Tibial artery (tissue), 4 donors: Measurements from ENCODE around the gene MCL1.

Source experiments
- DNase-seq, 2 donors: peaks; one replicate each; pipeline ENCODE4 v3.0.0-alpha.2; 2019
- H3K27ac ChIP-seq, 2 donors: fragments of 200-600 bp; sonication (generic) in 1 of 2; 1 replicate in 1 of 2; 2 replicates in 1 of 2; pipeline ENCODE4 v1.5.1; 2018 to 2019; ENCODE audit warnings: mild to moderate bottlenecking in 1 of 2
- H3K27me3 ChIP-seq, 2 donors: fragments of 200-600 bp; sonication (generic) in 1 of 2; one replicate each; pipeline versions ENCODE4 v1.5.1 to v1.6.0; 2016 to 2019
- H3K36me3 ChIP-seq, 3 donors: fragments of 200-600 bp; sonication (generic) in 2 of 3; one replicate each; pipeline ENCODE4 v1.5.1; 2016 to 2019; ENCODE audit warnings: mild to moderate bottlenecking in 2 of 3
- H3K4me1 ChIP-seq, 4 donors: fragments of 200-600 bp; sonication (generic) in 2 of 4; 1 replicate in 3 of 4; 2 replicates in 1 of 4; pipeline ENCODE4 v1.5.1; 2016 to 2019
- H3K4me3 ChIP-seq, 2 donors: fragments of 200-600 bp; sonication (generic) in 1 of 2; 1 replicate in 1 of 2; 2 replicates in 1 of 2; pipeline ENCODE4 v1.5.1; 2018 to 2019; ENCODE audit warnings: mild to moderate bottlenecking in 2 of 2
- H3K9me3 ChIP-seq, 3 donors: fragments of 200-600 bp; sonication (generic) in 1 of 3; one replicate each; pipeline ENCODE4 v1.5.1; 2016 to 2019
- intact Hi-C: fragments of 100-400 bp; cut with DNase I; formaldehyde crosslinking; loops from one replicate; pipeline ENCODE4 v1.15.0; 2023; ENCODE audit warnings: low total_unique reads
- TF ChIP-seq, protein P1 (sequence below), 2 experiments: fragments of 200-600 bp in 1 of 2; fragments of 450-650 bp in 1 of 2; IDR thresholded peaks; one replicate each; pipeline ENCODE4 v1.5.1; 2017 to 2019; ENCODE audit warnings: antibody characterized with exemption in 2 of 2, mild to moderate bottlenecking in 1 of 2, moderate library complexity in 1 of 2

MCL1 gene

DNA sequence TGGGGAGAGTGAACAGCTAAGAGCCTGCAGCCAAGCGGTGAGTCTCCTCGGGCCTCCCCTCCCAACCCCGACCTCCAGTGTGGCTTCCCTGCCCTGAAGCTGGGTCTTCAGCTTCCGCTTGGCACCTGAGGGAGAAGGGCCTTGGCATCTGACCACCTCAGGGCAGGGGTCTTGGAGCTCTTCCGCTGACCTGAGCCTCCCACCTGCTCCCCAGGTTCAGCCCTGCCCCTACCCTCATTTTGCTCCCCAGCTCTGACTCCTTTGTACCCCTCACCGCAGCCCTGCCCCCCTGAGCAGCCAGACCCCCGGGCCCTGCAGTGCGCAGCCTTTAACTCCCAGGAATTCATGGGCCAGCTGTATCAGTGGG is 25.3 kb downstream of the MCL1 start:
- Histone ChIP-seq H3K9me3 (no peaks in the 10 kb centered on the region), H3K36me3 (peaks cover 0 to 44% (median 39%) of the 10 kb centered on the region in 3 donors), H3K27ac (peak overlapping the region in 1 of 2 donors; percentile 97), H3K27me3 (no peaks in the 10 kb centered on the region), H3K4me1 (peaks cover 3 to 75% (median 63%) of the 10 kb centered on the region in 4 donors), H3K4me3 (no peak overlapping the region)
- TF ChIP-seq, protein P1, sequence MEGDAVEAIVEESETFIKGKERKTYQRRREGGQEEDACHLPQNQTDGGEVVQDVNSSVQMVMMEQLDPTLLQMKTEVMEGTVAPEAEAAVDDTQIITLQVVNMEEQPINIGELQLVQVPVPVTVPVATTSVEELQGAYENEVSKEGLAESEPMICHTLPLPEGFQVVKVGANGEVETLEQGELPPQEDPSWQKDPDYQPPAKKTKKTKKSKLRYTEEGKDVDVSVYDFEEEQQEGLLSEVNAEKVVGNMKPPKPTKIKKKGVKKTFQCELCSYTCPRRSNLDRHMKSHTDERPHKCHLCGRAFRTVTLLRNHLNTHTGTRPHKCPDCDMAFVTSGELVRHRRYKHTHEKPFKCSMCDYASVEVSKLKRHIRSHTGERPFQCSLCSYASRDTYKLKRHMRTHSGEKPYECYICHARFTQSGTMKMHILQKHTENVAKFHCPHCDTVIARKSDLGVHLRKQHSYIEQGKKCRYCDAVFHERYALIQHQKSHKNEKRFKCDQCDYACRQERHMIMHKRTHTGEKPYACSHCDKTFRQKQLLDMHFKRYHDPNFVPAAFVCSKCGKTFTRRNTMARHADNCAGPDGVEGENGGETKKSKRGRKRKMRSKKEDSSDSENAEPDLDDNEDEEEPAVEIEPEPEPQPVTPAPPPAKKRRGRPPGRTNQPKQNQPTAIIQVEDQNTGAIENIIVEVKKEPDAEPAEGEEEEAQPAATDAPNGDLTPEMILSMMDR (IDR thresholded peaks at IDR 0.05) = no peak
- no peak for DNase-seq
- intact Hi-C loops = loop anchor here (10.0 kb wide), 1 partner anchor 451 kb away; the partner anchor contains the start of genes MINDY1 and PRUNE1

DNA sequence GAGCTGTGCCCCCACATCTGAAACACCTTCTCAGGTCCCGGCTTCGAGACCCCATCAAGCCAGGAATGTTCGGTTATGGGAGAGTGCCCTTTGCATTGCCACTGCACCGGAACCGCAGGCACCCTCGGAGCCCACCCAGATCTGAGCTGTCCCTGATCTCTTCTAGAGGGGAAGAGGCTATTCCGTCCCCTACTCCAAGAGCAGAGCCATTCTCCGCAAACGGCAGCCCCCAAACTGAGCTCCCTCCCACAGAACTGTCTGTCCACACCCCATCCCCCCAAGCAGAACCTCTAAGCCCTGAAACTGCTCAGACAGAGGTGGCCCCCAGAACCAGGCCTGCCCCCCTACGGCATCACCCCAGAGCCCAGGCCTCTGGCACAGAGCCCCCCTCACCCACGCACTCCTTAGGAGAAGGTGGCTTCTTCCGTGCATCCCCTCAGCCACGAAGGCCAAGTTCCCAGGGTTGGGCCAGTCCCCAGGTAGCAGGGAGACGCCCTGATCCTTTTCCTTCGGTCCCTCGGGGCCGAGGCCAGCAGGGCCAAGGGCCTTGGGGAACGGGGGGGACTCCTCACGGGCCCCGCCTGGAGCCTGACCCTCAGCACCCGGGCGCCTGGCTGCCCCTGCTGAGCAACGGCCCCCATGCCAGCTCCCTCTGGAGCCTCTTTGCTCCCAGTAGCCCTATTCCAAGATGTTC is 25.9 kb downstream of the MCL1 start:
- no peaks in the 10 kb centered on the region for H3K27me3 ChIP-seq
- H3K4me3 ChIP-seq = no peak overlapping the region
- peaks cover 0 to 44% (median 39%) of the 10 kb centered on the region in 3 donors for H3K36me3 ChIP-seq
- no peaks in the 10 kb centered on the region for H3K9me3 ChIP-seq
- TF ChIP-seq, protein P1 (IDR thresholded peaks at IDR 0.05) = no peak
- DNase-seq = no peak
- peaks cover 3 to 70% (median 58%) of the 10 kb centered on the region in 4 donors for H3K4me1 ChIP-seq
- intact Hi-C loops = loop anchor here (10.0 kb wide), 1 partner anchor 451 kb away; the partner anchor contains the start of genes MINDY1 and PRUNE1
- H3K27ac ChIP-seq = peak overlapping the region; percentile 92 to 97

DNA sequence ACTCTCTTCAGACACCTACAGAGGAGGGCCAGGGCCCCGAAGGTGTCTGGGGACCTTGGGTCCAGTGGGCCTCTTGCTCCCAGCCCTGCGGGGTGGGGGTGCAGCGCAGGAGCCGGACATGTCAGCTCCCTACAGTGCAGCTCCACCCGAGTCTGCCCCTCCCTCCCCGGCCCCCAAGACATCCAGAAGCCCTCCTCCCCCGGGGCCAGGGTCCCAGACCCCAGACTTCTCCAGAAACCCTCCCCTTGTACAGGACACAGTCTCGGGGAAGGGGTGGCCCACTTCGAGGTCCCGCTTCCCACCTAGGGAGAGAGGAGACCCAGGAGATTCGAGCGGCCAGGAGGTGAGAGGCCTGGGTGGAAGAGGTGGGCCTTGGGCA is 26.5 kb downstream of the MCL1 start:
- Histone ChIP-seq H3K4me1 (peaks cover 3 to 70% (median 56%) of the 10 kb centered on the region in 4 donors), H3K9me3 (no peaks in the 10 kb centered on the region), H3K27me3 (no peaks in the 10 kb centered on the region), H3K4me3 (no peak overlapping the region), H3K27ac (peak overlapping the region; percentile 92 to 97), H3K36me3 (peaks cover 0 to 41% (median 36%) of the 10 kb centered on the region in 3 donors)
- DNase-seq = peak in 1 of 2 donors; percentile 71
- intact Hi-C loops = loop anchor here (10.0 kb wide), 1 partner anchor 452 kb away; the partner anchor contains the start of genes MINDY1 and PRUNE1
- TF ChIP-seq, protein P1 (IDR thresholded peaks at IDR 0.05) = no peak

DNA sequence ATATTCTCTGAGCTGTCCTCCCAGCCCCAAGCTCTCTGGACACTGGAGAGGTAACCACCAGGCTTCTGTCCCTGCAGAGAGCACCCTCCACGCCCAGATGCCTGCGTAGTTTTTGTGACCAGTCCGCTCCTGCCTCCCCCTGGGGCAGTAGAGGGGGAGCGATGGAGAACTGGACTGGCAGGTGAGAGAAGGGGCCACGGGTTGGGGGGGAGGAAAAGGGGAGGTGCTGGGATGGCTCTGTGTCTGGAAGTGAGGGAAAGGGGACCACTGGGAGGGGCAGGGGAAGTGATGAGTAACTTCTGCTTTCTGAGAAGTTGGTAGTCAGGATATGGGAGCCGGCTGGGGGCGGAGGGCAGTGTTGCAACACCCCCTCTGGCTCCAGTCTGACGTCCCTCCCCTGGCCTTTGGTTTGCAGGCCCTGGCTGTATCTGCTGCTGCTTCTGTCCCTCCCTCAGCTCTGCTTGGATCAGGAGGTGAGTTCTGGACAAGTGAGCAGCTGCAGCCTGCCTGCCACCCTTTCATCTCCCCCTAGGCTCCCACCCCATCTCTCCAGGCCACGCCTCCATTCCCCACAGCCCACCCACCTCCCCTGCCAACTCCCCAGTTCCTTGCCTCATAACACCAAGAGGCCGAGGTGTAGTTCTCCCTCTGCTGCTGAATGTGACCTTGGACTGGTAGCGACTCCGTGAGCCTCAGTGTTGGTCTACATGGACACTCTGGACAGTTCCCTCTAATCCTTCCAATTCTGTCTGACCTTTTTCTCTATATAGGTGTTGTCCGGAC is 27.1 kb downstream of the MCL1 start:
- TF ChIP-seq, protein P1 (IDR thresholded peaks at IDR 0.05) = no peak
- peaks cover 3 to 67% (median 53%) of the 10 kb centered on the region in 4 donors for H3K4me1 ChIP-seq
- H3K36me3 ChIP-seq = peaks cover 0 to 36% (median 31%) of the 10 kb centered on the region in 3 donors
- DNase-seq = peak; percentile 95 to 96
- H3K9me3 ChIP-seq = no peaks in the 10 kb centered on the region
- peak overlapping the region; percentile 92 to 97 for H3K27ac ChIP-seq
- intact Hi-C loops = loop anchor here (10.0 kb wide), 1 partner anchor 452 kb away; the partner anchor contains the start of genes MINDY1 and PRUNE1
- H3K4me3 ChIP-seq = no peak overlapping the region
- no peaks in the 10 kb centered on the region for H3K27me3 ChIP-seq

DNA sequence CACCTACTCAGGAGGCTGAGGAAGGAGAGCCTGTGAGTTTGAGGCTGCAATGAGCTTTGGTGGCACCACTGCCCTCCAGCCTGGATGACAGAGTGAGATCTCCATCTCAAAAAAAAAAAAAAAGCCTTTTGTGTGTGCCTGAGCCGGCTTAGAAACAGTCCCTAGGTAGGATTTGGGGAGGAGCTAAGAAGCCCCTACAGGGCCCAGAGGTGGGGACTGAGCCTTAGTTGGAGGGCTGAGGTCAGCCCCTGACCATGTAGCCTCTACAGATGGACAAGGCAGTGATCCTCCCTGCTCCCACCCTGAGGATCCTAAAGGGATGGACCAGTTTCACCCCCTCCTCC is 27.7 kb downstream of the MCL1 start:
- DNase-seq = no peak
- Histone ChIP-seq H3K4me3 (no peak overlapping the region), H3K27ac (peak overlapping the region; percentile 92 to 97), H3K27me3 (no peaks in the 10 kb centered on the region), H3K36me3 (peaks cover 0 to 30% (median 25%) of the 10 kb centered on the region in 3 donors), H3K9me3 (no peaks in the 10 kb centered on the region), H3K4me1 (peaks cover 3 to 61% (median 50%) of the 10 kb centered on the region in 4 donors)
- TF ChIP-seq, protein P1 (IDR thresholded peaks at IDR 0.05) = no peak
- intact Hi-C loops = loop anchor here (10.0 kb wide), 1 partner anchor 453 kb away; the partner anchor contains the start of genes MINDY1 and PRUNE1
